Transverse colon (tissue), 4 donors: ENCODE measurements around the gene ORM1. TPM values are rescaled to one million over a fixed set of nuclear protein-coding genes. Genes with fewer than 3 reads are reported as not detected.

Source experiments
- DNase-seq: peaks from one replicate; pipeline ENCODE4 v3.0.0-alpha.2; 2019
- H3K27ac ChIP-seq, 4 donors: fragments of 200-600 bp; sonication (generic); 2 replicates each; pipeline ENCODE4 v1.5.1; 2016 to 2018; ENCODE audit warnings: inconsistent platforms in 4 of 4
- H3K27me3 ChIP-seq: fragments of 200-600 bp; sonication (generic); 2 replicates; pipeline ENCODE4 v1.5.1; 2017; ENCODE audit warnings: inconsistent platforms
- H3K36me3 ChIP-seq, 4 donors: fragments of 200-600 bp; sonication (generic); 2 replicates each; pipeline ENCODE4 v1.5.1; 2017 to 2019; ENCODE audit warnings: inconsistent platforms in 4 of 4
- H3K4me1 ChIP-seq, 4 donors: fragments of 200-600 bp; sonication (generic); 2 replicates each; pipeline ENCODE4 v1.5.1; 2017 to 2020; ENCODE audit warnings: inconsistent platforms in 4 of 4
- H3K4me3 ChIP-seq, 4 donors: fragments of 200-600 bp; sonication (generic); 1 replicate in 1 of 4; 2 replicates in 3 of 4; pipeline versions ENCODE4 v1.5.1 to v1.6.1; 2017 to 2019; ENCODE audit warnings: inconsistent platforms in 4 of 4
- H3K9me3 ChIP-seq, 2 donors: fragments of 200-600 bp; sonication (generic); 2 replicates each; pipeline ENCODE4 v1.5.1; 2017 to 2019; ENCODE audit warnings: inconsistent platforms in 2 of 2
- EP300 ChIP-seq: sonication (generic); formaldehyde crosslinking; IDR thresholded peaks from one replicate; pipeline ENCODE4 v1.6.1; 2017; ENCODE audit warnings: antibody characterized with exemption, low read depth
- POLR2A ChIP-seq: fragments of 450-650 bp; IDR thresholded peaks from one replicate; pipeline ENCODE4 v1.6.1; 2016; ENCODE audit warnings: antibody characterized with exemption, mild to moderate bottlenecking, moderate library complexity
- POLR2AphosphoS5 ChIP-seq, 3 donors: sonication (generic); formaldehyde crosslinking; IDR thresholded peaks; one replicate each; pipeline ENCODE4 v1.6.1; 2016; ENCODE audit warnings: antibody characterized with exemption in 3 of 3
- WGBS, 2 donors: methylation state at CpG; one replicate each; pipeline ENCODE4 v1.1.5; 2018; ENCODE audit warnings: low coverage in 1 of 2; 5-methylcytosine and 5-hydroxymethylcytosine counted together
- in situ Hi-C, 4 donors: fragments of 200-750 bp; cut with MboI; loops; one replicate each; pipeline versions ENCODE4 v1.15.0 to v1.15.1; 2017; ENCODE audit warnings: low sequenced_read_pairs in 3 of 4, low pct_ligation_motif_present in 1 of 4, low pct_unique_long_range_greater_than_20kb in 1 of 4
- intact Hi-C: fragments of 100-400 bp; cut with DNase I; formaldehyde crosslinking; loops from one replicate; pipeline ENCODE4 v1.15.1; 2023; ENCODE audit warnings: low total_unique reads
- total RNA-seq, 4 donors: library from RNA; depleted of rRNA; stranded (reverse); fragments of >200 nt; gene quantifications; one replicate each; pipeline ENCODE4 v1.1.0, GENCODE V29; 2016
- TF ChIP-seq, protein P1 (sequence below), 5 experiments: fragments of 200-600 bp in 3 of 5; fragments of 450-650 bp in 2 of 5; sonication (generic) in 3 of 5; IDR thresholded peaks; 1 replicate in 2 of 5; 2 replicates in 3 of 5; pipeline ENCODE4 v1.5.1; 2016 to 2017; ENCODE audit warnings: antibody characterized with exemption in 5 of 5, inconsistent platforms in 3 of 5, mild to moderate bottlenecking in 2 of 5, moderate library complexity in 1 of 5

The ORM1 gene
- total RNA-seq, 4 donors from 2014 or later = not detected

DNA sequence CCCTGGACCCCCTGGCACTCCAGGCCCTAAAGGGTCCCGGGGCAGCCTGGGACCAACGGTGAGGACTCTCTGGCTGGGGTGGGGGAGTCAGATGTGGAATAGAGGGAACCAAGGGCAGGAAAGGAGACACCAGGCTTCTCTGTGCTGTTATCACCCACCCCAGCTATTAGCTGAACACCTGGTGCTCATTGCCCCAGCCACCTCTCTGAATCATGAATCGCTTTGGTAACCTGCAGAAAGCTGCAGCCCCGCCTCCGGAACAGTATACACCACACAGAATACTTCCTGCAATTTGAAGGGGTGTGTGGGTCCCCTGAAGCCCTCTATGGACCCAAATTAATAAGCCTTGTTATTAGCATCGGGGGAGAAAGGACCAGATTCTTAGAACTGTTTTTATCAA lies 40.4 kb upstream of the ORM1 start:
- Histone ChIP-seq H3K27ac (no peak overlapping the region), H3K36me3 (no peaks in the 10 kb centered on the region), H3K4me1 (no peaks in the 10 kb centered on the region), H3K27me3 (no peaks in the 10 kb centered on the region), H3K9me3 (no peaks in the 10 kb centered on the region), H3K4me3 (no peak overlapping the region)
- TF ChIP-seq, protein P1, sequence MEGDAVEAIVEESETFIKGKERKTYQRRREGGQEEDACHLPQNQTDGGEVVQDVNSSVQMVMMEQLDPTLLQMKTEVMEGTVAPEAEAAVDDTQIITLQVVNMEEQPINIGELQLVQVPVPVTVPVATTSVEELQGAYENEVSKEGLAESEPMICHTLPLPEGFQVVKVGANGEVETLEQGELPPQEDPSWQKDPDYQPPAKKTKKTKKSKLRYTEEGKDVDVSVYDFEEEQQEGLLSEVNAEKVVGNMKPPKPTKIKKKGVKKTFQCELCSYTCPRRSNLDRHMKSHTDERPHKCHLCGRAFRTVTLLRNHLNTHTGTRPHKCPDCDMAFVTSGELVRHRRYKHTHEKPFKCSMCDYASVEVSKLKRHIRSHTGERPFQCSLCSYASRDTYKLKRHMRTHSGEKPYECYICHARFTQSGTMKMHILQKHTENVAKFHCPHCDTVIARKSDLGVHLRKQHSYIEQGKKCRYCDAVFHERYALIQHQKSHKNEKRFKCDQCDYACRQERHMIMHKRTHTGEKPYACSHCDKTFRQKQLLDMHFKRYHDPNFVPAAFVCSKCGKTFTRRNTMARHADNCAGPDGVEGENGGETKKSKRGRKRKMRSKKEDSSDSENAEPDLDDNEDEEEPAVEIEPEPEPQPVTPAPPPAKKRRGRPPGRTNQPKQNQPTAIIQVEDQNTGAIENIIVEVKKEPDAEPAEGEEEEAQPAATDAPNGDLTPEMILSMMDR (IDR thresholded peaks at IDR 0.05) = no peak
- no peak for TF ChIP-seq EP300
- no peak for TF ChIP-seq POLR2A
- TF ChIP-seq POLR2AphosphoS5 (IDR thresholded peaks at IDR 0.05) = no peak
- intact Hi-C loops = loop anchor here (1.0 kb wide), 1 partner anchor 208 kb away; no protein-coding TSS in a partner anchor
- 84% methylated on average over 4 of the region's 6 CpGs; no CpG with 5 or more reads in 1 of the 2 donors for WGBS, 2 donors
- no peak for DNase-seq
- in situ Hi-C loops = loop anchor here in 3 of 4 donors (10.0 to 25.0 kb wide), 5 partner anchors 128 to 470 kb away; partner anchors contain the start of genes AMBP (in 1 of the 3), COL27A1 (in 1 of the 3) and KIF12 (in 1 of the 3)

DNA sequence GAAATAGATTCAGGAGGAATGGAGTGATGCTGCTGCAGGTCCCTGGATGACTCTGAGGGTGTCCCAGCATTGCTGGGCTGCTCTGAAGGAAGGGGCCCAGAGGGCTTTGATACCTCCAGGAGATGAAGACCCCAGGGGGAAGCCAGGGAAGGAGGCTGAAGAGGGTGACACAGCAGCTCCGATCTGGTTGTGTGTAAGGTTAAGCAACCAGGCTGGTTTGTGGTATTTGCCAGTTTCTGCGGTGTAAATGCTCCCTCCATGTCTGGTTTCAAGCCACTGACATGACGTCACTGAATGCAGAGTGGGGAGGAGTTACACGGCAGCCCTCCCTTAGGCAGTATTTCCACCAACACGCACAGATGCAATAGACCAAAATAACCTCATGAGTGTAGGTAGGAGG lies 40.0 kb upstream of the ORM1 start:
- no peak overlapping the region for H3K4me3 ChIP-seq
- H3K36me3 ChIP-seq = no peaks in the 10 kb centered on the region
- H3K27me3 ChIP-seq = no peaks in the 10 kb centered on the region
- intact Hi-C loops = loop anchor here (1.0 kb wide), 1 partner anchor 209 kb away; no protein-coding TSS in a partner anchor
- in situ Hi-C loops = loop anchor here in 3 of 4 donors (10.0 to 25.0 kb wide), 5 partner anchors 128 to 471 kb away; partner anchors contain the start of genes AMBP (in 1 of the 3), COL27A1 (in 1 of the 3) and KIF12 (in 1 of the 3)
- H3K4me1 ChIP-seq = no peaks in the 10 kb centered on the region
- no peak for DNase-seq
- 57 to 80% methylated on average over 2 to 5 of the region's 5 CpGs for WGBS, 2 donors
- no peak for TF ChIP-seq POLR2AphosphoS5 (IDR thresholded peaks at IDR 0.05)
- TF ChIP-seq POLR2A = no peak
- no peak for TF ChIP-seq EP300
- TF ChIP-seq, protein P1 (IDR thresholded peaks at IDR 0.05) = no peak
- H3K27ac ChIP-seq = no peak overlapping the region
- no peaks in the 10 kb centered on the region for H3K9me3 ChIP-seq

DNA sequence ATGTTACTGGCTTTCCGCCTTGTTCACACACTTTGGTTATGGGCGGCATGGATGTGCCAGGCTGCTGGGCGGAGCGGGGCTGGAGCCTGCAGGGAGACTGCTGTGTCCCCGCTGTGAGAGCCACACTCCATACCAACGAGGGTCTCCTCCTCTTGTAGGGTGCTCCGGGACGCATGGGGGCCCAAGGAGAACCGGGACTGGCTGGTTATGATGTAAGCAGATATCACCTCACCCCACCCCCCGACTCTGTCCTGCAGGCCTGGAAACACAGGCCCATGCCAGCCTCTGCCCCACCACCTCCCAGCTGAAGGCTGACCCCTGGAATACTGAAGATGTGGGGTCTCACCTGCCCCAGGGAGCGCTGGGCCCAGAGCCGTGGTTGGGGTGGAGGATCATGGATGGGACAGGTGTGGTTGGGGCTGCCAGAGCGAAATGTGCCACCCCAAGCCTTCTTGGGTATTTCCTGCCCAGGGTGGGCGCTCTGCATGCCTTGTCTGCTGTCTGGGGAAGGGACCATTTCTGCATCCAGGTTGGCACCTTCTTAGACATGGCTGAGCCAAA lies 39.3 kb upstream of the ORM1 start:
- intact Hi-C loops = no loop called here
- in situ Hi-C loops = loop anchor here in 3 of 4 donors (10.0 to 25.0 kb wide), 5 partner anchors 129 to 471 kb away; partner anchors contain the start of genes AMBP (in 1 of the 3), COL27A1 (in 1 of the 3) and KIF12 (in 1 of the 3)
- H3K36me3 ChIP-seq = no peaks in the 10 kb centered on the region
- H3K4me1 ChIP-seq = no peaks in the 10 kb centered on the region
- H3K27me3 ChIP-seq = no peaks in the 10 kb centered on the region
- TF ChIP-seq POLR2A = no peak
- no peak for TF ChIP-seq POLR2AphosphoS5 (IDR thresholded peaks at IDR 0.05)
- TF ChIP-seq, protein P1 (IDR thresholded peaks at IDR 0.05) = no peak
- no peak for TF ChIP-seq EP300
- H3K4me3 ChIP-seq = no peak overlapping the region
- WGBS, 2 donors = 88% methylated on average over 13 of the region's 14 CpGs; no CpG with 5 or more reads in 1 of the 2 donors
- H3K9me3 ChIP-seq = no peaks in the 10 kb centered on the region
- no peak for DNase-seq
- no peak overlapping the region for H3K27ac ChIP-seq

DNA sequence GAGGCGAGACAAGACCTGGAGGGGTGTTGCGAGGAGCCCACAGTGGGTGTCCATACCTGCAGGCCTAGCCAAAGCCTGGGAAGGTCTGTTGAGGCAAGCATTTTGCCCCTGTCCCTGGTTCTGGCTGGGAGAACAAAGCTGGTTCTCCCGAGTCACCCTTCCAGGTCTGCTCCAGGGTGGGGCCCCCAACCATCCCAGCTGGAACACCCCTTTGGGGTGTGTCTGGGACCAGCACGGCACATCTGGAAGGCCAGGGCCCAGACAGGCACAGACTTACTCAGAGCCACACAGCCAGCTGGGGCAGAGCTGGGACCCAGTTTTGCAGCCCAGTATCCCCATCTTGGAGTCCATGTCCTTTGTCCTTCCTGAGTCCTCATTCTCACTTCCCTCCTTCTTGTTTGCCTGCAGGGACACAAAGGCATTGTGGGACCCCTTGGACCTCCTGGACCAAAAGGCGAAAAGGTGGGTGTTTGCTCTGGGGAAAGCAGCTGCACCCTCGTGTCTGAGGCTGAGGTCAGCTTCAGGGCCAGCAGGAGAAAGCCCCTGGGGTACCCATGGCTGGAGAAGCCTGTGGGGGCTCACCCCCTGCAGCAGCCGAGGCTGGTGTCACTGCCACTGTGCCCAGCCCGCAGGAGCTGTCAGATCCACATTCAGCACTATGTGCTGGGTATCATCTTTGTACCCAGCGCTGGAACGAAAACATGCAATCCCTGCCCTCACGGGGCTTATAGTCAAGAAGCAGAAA lies 38.4 kb upstream of the ORM1 start:
- Histone ChIP-seq H3K9me3 (no peaks in the 10 kb centered on the region), H3K4me3 (no peak overlapping the region), H3K36me3 (no peaks in the 10 kb centered on the region), H3K27ac (no peak overlapping the region), H3K4me1 (no peaks in the 10 kb centered on the region), H3K27me3 (no peaks in the 10 kb centered on the region)
- WGBS, 2 donors = 78 to 87% methylated on average over 3 to 11 of the region's 11 CpGs
- TF ChIP-seq POLR2AphosphoS5 (IDR thresholded peaks at IDR 0.05) (no peak), EP300 (no peak), POLR2A (no peak)
- TF ChIP-seq, protein P1 (IDR thresholded peaks at IDR 0.05) = no peak
- in situ Hi-C loops = loop anchor here in 3 of 4 donors (10.0 to 25.0 kb wide), 5 partner anchors 130 to 472 kb away; partner anchors contain the start of genes AMBP (in 1 of the 3), COL27A1 (in 1 of the 3) and KIF12 (in 1 of the 3)
- no peak for DNase-seq
- intact Hi-C loops = no loop called here
